HEK293 (cell line): Measurements from ENCODE around the gene KLK15.

Source experiments
- SETDB1 ChIP-seq: IDR thresholded peaks from one replicate; pipeline ENCODE4 v1.6.1; 2017; ENCODE audit warnings: mild to moderate bottlenecking, low read length, moderate library complexity, mixed read lengths; ENCODE audit not compliant: insufficient read length
- SP2 ChIP-seq: fragments of 450-650 bp; formaldehyde crosslinking; IDR thresholded peaks from 2 replicates; pipeline ENCODE4 v1.5.1; 2016; ENCODE audit warnings: missing biosample characterization, missing genetic modification characterization
- ZNF184 ChIP-seq: fragments of 450-650 bp; IDR thresholded peaks from 2 replicates; pipeline ENCODE4 v1.5.1; 2018; ENCODE audit warnings: missing biosample characterization, mild to moderate bottlenecking, missing genetic modification characterization
- ZNF274 ChIP-seq, 2 experiments: fragments of 200-500 bp in 1 of 2; fragments of 450-650 bp in 1 of 2; sonication (Bioruptor generic) in 1 of 2; formaldehyde crosslinking in 1 of 2; IDR thresholded peaks; 2 replicates each; pipeline versions ENCODE4 v1.5.1 to v1.6.1; 2014 to 2016; ENCODE audit warnings: borderline replicate concordance in 1 of 2, inconsistent platforms in 1 of 2, low read length in 1 of 2, missing biosample characterization in 1 of 2, missing genetic modification characterization in 1 of 2
- ZNF324 ChIP-seq: fragments of 450-650 bp; formaldehyde crosslinking; IDR thresholded peaks from 2 replicates; pipeline ENCODE4 v1.5.1; 2016; ENCODE audit warnings: missing biosample characterization, missing genetic modification characterization
- ZNF510 ChIP-seq: fragments of 450-650 bp; formaldehyde crosslinking; IDR thresholded peaks from 2 replicates; pipeline ENCODE4 v1.5.1; 2018; ENCODE audit warnings: mild to moderate bottlenecking, missing genetic modification characterization, missing biosample characterization; ENCODE audit not compliant: insufficient replicate concordance
- ZNF561 ChIP-seq: fragments of 450-650 bp; IDR thresholded peaks from 2 replicates; pipeline ENCODE4 v1.5.1; 2018; ENCODE audit warnings: missing biosample characterization, missing genetic modification characterization, borderline replicate concordance
- TF ChIP-seq, protein P1 (sequence below): fragments of 450-650 bp; formaldehyde crosslinking; IDR thresholded peaks from 2 replicates; pipeline ENCODE4 v1.5.1; 2016; ENCODE audit warnings: missing biosample characterization, missing genetic modification characterization
- TF ChIP-seq, protein P2 (sequence below): fragments of 450-650 bp; formaldehyde crosslinking; IDR thresholded peaks from 2 replicates; pipeline ENCODE4 v1.5.1; 2017; ENCODE audit warnings: missing biosample characterization, missing genetic modification characterization
- TF ChIP-seq, protein P3 (sequence below): sonication (generic); formaldehyde crosslinking; IDR thresholded peaks from 2 replicates; pipeline ENCODE4 v1.8.1; 2022; ENCODE audit warnings: mild to moderate bottlenecking, moderate library complexity, missing genetic modification reagents
- TF ChIP-seq, protein P4 (sequence below): fragments of 450-650 bp; formaldehyde crosslinking; IDR thresholded peaks from 2 replicates; pipeline ENCODE4 v1.5.1; 2016; ENCODE audit warnings: missing biosample characterization, missing genetic modification characterization
- TF ChIP-seq, protein P5 (sequence below): fragments of 450-650 bp; formaldehyde crosslinking; IDR thresholded peaks from 2 replicates; pipeline ENCODE4 v1.5.1; 2016; ENCODE audit warnings: missing biosample characterization, missing genetic modification characterization
- TF ChIP-seq, protein P6 (sequence below): fragments of 450-650 bp; formaldehyde crosslinking; IDR thresholded peaks from 2 replicates; pipeline ENCODE4 v1.5.1; 2017; ENCODE audit warnings: missing biosample characterization, missing genetic modification characterization
- TF ChIP-seq, protein P7 (sequence below): fragments of 450-650 bp; formaldehyde crosslinking; IDR thresholded peaks from 2 replicates; pipeline ENCODE4 v1.5.1; 2016; ENCODE audit warnings: missing biosample characterization, missing genetic modification characterization

DNA sequence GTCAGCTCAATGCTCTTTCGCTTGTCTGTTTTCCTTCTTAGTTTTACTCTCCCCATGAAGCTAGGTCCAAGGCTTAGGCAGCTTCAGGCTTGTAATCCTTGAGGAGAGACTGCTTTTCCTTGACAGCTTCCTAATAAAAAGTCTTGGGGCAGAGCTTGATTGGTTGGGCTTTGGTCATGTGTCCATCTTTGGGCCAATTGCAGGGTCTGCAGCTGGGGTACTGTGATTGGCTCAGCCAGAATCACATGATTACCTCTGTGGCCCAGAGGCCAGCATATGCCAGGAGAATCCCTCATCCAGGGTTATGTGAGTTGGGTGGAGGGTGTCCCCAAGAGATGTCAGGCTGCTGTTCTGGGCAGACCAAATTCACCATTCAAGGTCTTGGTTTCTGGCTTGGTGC, 17.9 kb downstream of the KLK15 start:
- TF ChIP-seq, protein P1, sequence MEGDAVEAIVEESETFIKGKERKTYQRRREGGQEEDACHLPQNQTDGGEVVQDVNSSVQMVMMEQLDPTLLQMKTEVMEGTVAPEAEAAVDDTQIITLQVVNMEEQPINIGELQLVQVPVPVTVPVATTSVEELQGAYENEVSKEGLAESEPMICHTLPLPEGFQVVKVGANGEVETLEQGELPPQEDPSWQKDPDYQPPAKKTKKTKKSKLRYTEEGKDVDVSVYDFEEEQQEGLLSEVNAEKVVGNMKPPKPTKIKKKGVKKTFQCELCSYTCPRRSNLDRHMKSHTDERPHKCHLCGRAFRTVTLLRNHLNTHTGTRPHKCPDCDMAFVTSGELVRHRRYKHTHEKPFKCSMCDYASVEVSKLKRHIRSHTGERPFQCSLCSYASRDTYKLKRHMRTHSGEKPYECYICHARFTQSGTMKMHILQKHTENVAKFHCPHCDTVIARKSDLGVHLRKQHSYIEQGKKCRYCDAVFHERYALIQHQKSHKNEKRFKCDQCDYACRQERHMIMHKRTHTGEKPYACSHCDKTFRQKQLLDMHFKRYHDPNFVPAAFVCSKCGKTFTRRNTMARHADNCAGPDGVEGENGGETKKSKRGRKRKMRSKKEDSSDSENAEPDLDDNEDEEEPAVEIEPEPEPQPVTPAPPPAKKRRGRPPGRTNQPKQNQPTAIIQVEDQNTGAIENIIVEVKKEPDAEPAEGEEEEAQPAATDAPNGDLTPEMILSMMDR (tag by site-specific recombination) = no peak
- no peak for TF ChIP-seq ZNF324
- TF ChIP-seq, protein P2, sequence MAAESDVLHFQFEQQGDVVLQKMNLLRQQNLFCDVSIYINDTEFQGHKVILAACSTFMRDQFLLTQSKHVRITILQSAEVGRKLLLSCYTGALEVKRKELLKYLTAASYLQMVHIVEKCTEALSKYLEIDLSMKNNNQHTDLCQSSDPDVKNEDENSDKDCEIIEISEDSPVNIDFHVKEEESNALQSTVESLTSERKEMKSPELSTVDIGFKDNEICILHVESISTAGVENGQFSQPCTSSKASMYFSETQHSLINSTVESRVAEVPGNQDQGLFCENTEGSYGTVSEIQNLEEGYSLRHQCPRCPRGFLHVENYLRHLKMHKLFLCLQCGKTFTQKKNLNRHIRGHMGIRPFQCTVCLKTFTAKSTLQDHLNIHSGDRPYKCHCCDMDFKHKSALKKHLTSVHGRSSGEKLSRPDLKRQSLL (tag by site-specific recombination) = no peak
- TF ChIP-seq, protein P3, sequence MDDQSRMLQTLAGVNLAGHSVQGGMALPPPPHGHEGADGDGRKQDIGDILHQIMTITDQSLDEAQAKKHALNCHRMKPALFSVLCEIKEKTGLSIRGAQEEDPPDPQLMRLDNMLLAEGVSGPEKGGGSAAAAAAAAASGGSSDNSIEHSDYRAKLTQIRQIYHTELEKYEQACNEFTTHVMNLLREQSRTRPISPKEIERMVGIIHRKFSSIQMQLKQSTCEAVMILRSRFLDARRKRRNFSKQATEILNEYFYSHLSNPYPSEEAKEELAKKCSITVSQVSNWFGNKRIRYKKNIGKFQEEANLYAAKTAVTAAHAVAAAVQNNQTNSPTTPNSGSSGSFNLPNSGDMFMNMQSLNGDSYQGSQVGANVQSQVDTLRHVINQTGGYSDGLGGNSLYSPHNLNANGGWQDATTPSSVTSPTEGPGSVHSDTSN = no peak
- TF ChIP-seq ZNF274 (IDR thresholded peaks at IDR 0.05; ENCODE audit: low read length) = no peak
- no peak for TF ChIP-seq ZNF274 (tag by site-specific recombination; IDR thresholded peaks at IDR 0.05; ENCODE audit: borderline replicate concordance)
- TF ChIP-seq, protein P4, sequence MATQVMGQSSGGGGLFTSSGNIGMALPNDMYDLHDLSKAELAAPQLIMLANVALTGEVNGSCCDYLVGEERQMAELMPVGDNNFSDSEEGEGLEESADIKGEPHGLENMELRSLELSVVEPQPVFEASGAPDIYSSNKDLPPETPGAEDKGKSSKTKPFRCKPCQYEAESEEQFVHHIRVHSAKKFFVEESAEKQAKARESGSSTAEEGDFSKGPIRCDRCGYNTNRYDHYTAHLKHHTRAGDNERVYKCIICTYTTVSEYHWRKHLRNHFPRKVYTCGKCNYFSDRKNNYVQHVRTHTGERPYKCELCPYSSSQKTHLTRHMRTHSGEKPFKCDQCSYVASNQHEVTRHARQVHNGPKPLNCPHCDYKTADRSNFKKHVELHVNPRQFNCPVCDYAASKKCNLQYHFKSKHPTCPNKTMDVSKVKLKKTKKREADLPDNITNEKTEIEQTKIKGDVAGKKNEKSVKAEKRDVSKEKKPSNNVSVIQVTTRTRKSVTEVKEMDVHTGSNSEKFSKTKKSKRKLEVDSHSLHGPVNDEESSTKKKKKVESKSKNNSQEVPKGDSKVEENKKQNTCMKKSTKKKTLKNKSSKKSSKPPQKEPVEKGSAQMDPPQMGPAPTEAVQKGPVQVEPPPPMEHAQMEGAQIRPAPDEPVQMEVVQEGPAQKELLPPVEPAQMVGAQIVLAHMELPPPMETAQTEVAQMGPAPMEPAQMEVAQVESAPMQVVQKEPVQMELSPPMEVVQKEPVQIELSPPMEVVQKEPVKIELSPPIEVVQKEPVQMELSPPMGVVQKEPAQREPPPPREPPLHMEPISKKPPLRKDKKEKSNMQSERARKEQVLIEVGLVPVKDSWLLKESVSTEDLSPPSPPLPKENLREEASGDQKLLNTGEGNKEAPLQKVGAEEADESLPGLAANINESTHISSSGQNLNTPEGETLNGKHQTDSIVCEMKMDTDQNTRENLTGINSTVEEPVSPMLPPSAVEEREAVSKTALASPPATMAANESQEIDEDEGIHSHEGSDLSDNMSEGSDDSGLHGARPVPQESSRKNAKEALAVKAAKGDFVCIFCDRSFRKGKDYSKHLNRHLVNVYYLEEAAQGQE (tag by site-specific recombination) = no peak
- TF ChIP-seq ZNF510 = no peak
- TF ChIP-seq, protein P5, sequence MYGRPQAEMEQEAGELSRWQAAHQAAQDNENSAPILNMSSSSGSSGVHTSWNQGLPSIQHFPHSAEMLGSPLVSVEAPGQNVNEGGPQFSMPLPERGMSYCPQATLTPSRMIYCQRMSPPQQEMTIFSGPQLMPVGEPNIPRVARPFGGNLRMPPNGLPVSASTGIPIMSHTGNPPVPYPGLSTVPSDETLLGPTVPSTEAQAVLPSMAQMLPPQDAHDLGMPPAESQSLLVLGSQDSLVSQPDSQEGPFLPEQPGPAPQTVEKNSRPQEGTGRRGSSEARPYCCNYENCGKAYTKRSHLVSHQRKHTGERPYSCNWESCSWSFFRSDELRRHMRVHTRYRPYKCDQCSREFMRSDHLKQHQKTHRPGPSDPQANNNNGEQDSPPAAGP (tag by site-specific recombination) = no peak
- no peak for TF ChIP-seq SP2 (tag by site-specific recombination)
- TF ChIP-seq, protein P6, sequence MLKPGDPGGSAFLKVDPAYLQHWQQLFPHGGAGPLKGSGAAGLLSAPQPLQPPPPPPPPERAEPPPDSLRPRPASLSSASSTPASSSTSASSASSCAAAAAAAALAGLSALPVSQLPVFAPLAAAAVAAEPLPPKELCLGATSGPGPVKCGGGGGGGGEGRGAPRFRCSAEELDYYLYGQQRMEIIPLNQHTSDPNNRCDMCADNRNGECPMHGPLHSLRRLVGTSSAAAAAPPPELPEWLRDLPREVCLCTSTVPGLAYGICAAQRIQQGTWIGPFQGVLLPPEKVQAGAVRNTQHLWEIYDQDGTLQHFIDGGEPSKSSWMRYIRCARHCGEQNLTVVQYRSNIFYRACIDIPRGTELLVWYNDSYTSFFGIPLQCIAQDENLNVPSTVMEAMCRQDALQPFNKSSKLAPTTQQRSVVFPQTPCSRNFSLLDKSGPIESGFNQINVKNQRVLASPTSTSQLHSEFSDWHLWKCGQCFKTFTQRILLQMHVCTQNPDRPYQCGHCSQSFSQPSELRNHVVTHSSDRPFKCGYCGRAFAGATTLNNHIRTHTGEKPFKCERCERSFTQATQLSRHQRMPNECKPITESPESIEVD = no peak
- TF ChIP-seq, protein P7, sequence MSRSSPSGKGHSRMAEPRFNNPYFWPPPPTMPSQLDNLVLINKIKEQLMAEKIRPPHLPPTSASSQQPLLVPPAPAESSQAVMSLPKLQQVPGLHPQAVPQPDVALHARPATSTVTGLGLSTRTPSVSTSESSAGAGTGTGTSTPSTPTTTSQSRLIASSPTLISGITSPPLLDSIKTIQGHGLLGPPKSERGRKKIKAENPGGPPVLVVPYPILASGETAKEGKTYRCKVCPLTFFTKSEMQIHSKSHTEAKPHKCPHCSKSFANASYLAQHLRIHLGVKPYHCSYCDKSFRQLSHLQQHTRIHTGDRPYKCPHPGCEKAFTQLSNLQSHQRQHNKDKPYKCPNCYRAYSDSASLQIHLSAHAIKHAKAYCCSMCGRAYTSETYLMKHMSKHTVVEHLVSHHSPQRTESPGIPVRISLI (tag by site-specific recombination) = no peak
- no peak for TF ChIP-seq ZNF184 (tag by site-specific recombination)
- TF ChIP-seq ZNF561 (tag by site-specific recombination) = no peak
- TF ChIP-seq SETDB1 = no peak
